K562 (cell line): Measurements from ENCODE around the gene YIPF1. TPM values are rescaled to one million over a fixed set of nuclear protein-coding genes. Genes with fewer than 3 reads are reported as not detected.
A peak's percentile ranks its signal among the peaks of the same experiment; 100 is the strongest.

Experiments
- CBX8 ChIP-seq: fragments of 200-600 bp; sonication (generic); IDR thresholded peaks from 2 replicates; pipeline ENCODE4 v1.6.1; 2012; ENCODE audit warnings: borderline replicate concordance, mixed run types, low read depth, mild to moderate bottlenecking, moderate library complexity, mixed read lengths, low read length, control low read depth, inconsistent platforms; ENCODE audit not compliant: poor library complexity, severe bottlenecking; ENCODE audit errors: extremely low read depth
- ETS1 ChIP-seq: conservative IDR thresholded peaks from 2 replicates; pipeline ENCODE4 v1.6.1; 2011; ENCODE audit warnings: low read depth, mild to moderate bottlenecking, low read length; ENCODE audit not compliant: control insufficient read depth
- MTF1 ChIP-seq: fragments of 250-450 bp; sonication (Bioruptor Pico); IDR thresholded peaks from 2 replicates; pipeline ENCODE4 v1.9.0; 2021; ENCODE audit warnings: moderate library complexity, mild to moderate bottlenecking, inconsistent platforms, borderline replicate concordance
- NCOA6 ChIP-seq: fragments of 450-650 bp; IDR thresholded peaks from 2 replicates; pipeline ENCODE4 v1.6.1; 2017; ENCODE audit warnings: mild to moderate bottlenecking
- NUFIP1 ChIP-seq: fragments of 450-650 bp; IDR thresholded peaks from 2 replicates; pipeline ENCODE4 v1.6.1; 2018; ENCODE audit not compliant: partially characterized antibody
- PHB ChIP-seq: fragments of 250-450 bp; sonication (Bioruptor Pico); IDR thresholded peaks from 2 replicates; pipeline ENCODE4 v1.5.0; 2021
- PTBP1 ChIP-seq: fragments of 200-400 bp; formaldehyde crosslinking; IDR thresholded peaks from 2 replicates; pipeline ENCODE4 v1.6.1; 2017; ENCODE audit warnings: low read depth, low read length
- PURB ChIP-seq: sonication (generic); formaldehyde crosslinking; IDR thresholded peaks from 2 replicates; pipeline ENCODE4 v1.9.0; 2021; ENCODE audit warnings: low read depth, mild to moderate bottlenecking, missing genetic modification reagents
- RB1 ChIP-seq: fragments of 450-650 bp; IDR thresholded peaks from 2 replicates; pipeline ENCODE4 v1.6.1; 2017; ENCODE audit warnings: low read depth, mild to moderate bottlenecking
- SIN3A ChIP-seq, 2 experiments: fragments of 150-350 bp in 1 of 2; IDR thresholded peaks; 2 replicates each; pipeline ENCODE4 v1.6.1; 2011 to 2016; ENCODE audit warnings: borderline replicate concordance in 2 of 2, low read depth in 2 of 2, low read length in 2 of 2, mild to moderate bottlenecking in 2 of 2, moderate library complexity in 2 of 2; ENCODE audit not compliant: control insufficient read depth in 1 of 2
- STAG1 ChIP-seq: sonication (generic); formaldehyde crosslinking; IDR thresholded peaks from 2 replicates; pipeline ENCODE4 v1.5.0; 2020; ENCODE audit warnings: missing genetic modification reagents, borderline replicate concordance
- TCFL5 ChIP-seq: fragments of 250-450 bp; sonication (Bioruptor Pico); conservative IDR thresholded peaks from 2 replicates; pipeline ENCODE4 v1.6.1; 2021; ENCODE audit warnings: mild to moderate bottlenecking, moderate library complexity, matching md5 sums
- TEAD2 ChIP-seq: fragments of 450-650 bp; IDR thresholded peaks from 2 replicates; pipeline ENCODE4 v1.6.1; 2016; ENCODE audit warnings: missing genetic modification characterization, control low read depth, missing compliant biosample characterization
- ZNF134 ChIP-seq: fragments of 250-450 bp; sonication (Bioruptor Pico); conservative IDR thresholded peaks from 2 replicates; pipeline ENCODE4 v1.4.0; 2020
- ZNF77 ChIP-seq: fragments of 250-450 bp; sonication (Bioruptor Pico); IDR thresholded peaks from 2 replicates; pipeline ENCODE4 v1.5.0; 2020
- polyA plus RNA-seq, 8 experiments: library from polyadenylated mRNA; depleted of rRNA in 4 of 8; stranded (reverse) in 5 of 8; unstranded in 3 of 8; fragments of >200 nt; fragmentation: Nextera tagmentation in 2 of 8; fragmentation: Illumina TruSeq in 1 of 8; extraction: Ambion mirVana in 2 of 8; extraction: Trizol in 1 of 8; gene quantifications; 2 replicates each; pipeline versions ENCODE4 v1.2.1 to v1.2.3, GENCODE V29; 2011 to 2014; ENCODE audit warnings: inconsistent platforms in 1 of 8, missing spikeins in 1 of 8
- total RNA-seq, 7 experiments: library from RNA; depleted of rRNA in 6 of 7; stranded (reverse); fragments of >200 nt in 6 of 7; fragmentation: Illumina TruSeq in 2 of 7; extraction: Trizol in 2 of 7; gene quantifications; 2 replicates each; pipeline versions ENCODE4 v1.2.1 to v1.2.3, GENCODE V29; 2011 to 2021; ENCODE audit warnings: low replicate concordance in 1 of 7
- TF ChIP-seq, protein P1 (sequence below), 2 experiments: fragments of 450-650 bp in 1 of 2; sonication (generic) in 1 of 2; formaldehyde crosslinking in 1 of 2; IDR thresholded peaks; 2 replicates each; pipeline versions ENCODE4 v1.7.1 to v1.9.0; 2016 to 2022; ENCODE audit warnings: inconsistent platforms in 1 of 2, mild to moderate bottlenecking in 1 of 2, missing genetic modification reagents in 1 of 2

The YIPF1 gene
- total and polyA plus RNA-seq, 9 of the 15 experiments (the other 6 are each of a cell fraction or from before 2014, with no cell fraction given): 11.5 to 37.5 (median 19.2) TPM

- TF ChIP-seq ETS1 (no peak), NUFIP1 (no peak), SIN3A (IDR thresholded peaks at IDR 0.05; ENCODE audit: borderline replicate concordance in 2 of 2, control insufficient read depth in 1 of 2, low read depth in 2 of 2, low read length in 2 of 2) (no peak), TEAD2 (tag) (no peak), PHB (CRISPR knock-in tag) (no peak), PURB (CRISPR knock-in tag) (no peak), ZNF134 (CRISPR knock-in tag) (no peak), TCFL5 (no peak), PTBP1 (no peak), RB1 (peak; percentile 46; the same call in 1 of the 2 replicates), CBX8 (no peak), ZNF77 (CRISPR knock-in tag) (no peak), MTF1 (CRISPR knock-in tag) (no peak), NCOA6 (no peak), STAG1 (CRISPR knock-in tag) (peak; percentile 63; the same call in 1 of the 2 replicates)
- TF ChIP-seq, protein P1, sequence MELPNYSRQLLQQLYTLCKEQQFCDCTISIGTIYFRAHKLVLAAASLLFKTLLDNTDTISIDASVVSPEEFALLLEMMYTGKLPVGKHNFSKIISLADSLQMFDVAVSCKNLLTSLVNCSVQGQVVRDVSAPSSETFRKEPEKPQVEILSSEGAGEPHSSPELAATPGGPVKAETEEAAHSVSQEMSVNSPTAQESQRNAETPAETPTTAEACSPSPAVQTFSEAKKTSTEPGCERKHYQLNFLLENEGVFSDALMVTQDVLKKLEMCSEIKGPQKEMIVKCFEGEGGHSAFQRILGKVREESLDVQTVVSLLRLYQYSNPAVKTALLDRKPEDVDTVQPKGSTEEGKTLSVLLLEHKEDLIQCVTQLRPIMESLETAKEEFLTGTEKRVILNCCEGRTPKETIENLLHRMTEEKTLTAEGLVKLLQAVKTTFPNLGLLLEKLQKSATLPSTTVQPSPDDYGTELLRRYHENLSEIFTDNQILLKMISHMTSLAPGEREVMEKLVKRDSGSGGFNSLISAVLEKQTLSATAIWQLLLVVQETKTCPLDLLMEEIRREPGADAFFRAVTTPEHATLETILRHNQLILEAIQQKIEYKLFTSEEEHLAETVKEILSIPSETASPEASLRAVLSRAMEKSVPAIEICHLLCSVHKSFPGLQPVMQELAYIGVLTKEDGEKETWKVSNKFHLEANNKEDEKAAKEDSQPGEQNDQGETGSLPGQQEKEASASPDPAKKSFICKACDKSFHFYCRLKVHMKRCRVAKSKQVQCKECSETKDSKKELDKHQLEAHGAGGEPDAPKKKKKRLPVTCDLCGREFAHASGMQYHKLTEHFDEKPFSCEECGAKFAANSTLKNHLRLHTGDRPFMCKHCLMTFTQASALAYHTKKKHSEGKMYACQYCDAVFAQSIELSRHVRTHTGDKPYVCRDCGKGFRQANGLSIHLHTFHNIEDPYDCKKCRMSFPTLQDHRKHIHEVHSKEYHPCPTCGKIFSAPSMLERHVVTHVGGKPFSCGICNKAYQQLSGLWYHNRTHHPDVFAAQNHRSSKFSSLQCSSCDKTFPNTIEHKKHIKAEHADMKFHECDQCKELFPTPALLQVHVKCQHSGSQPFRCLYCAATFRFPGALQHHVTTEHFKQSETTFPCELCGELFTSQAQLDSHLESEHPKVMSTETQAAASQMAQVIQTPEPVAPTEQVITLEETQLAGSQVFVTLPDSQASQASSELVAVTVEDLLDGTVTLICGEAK (IDR thresholded peaks at IDR 0.05): no peak
- TF ChIP-seq, protein P1 (CRISPR knock-in tag; IDR thresholded peaks at IDR 0.05): no peak
Measured at GRCh38 chr1:53860967-53861411, 28.6 kb downstream of the YIPF1 start (continued).
